Lung (tissue), 12 donors: ENCODE results near the gene ITGAE. TPM values are rescaled to one million over a fixed set of nuclear protein-coding genes. Genes with fewer than 3 reads are reported as not detected.

ENCODE experiments used
- ATAC-seq: fragments of 200-7000 bp; cut with Tn5 transposase; one replicate; pipeline ENCODE4 v1.9.1; 2020; ENCODE audit warnings: moderate number of reproducible peaks; ENCODE audit not compliant: insufficient read depth, low FRiP score
- DNase-seq, 3 donors: peaks; one replicate each; pipeline ENCODE4 v3.0.0-alpha.2; 2013 to 2017
- H3K27ac ChIP-seq, 2 donors: one replicate each; pipeline ENCODE4 v1.5.1; 2013; ENCODE audit warnings: mild to moderate bottlenecking in 2 of 2, moderate library complexity in 2 of 2, control low read depth in 1 of 2, inconsistent platforms in 1 of 2, low read depth in 1 of 2, low read length in 1 of 2
- H3K27me3 ChIP-seq, 3 donors: one replicate each; pipeline ENCODE4 v1.5.1; 2013; ENCODE audit warnings: low read length in 2 of 3; ENCODE audit not compliant: control insufficient read depth in 3 of 3, insufficient read depth in 3 of 3
- H3K36me3 ChIP-seq, 4 donors: one replicate each; pipeline ENCODE4 v1.5.1; 2013; ENCODE audit warnings: low read length in 4 of 4, mild to moderate bottlenecking in 1 of 4, moderate library complexity in 1 of 4; ENCODE audit not compliant: control insufficient read depth in 4 of 4, insufficient read depth in 4 of 4
- H3K4me1 ChIP-seq, 5 donors: one replicate each; pipeline ENCODE4 v1.5.1; 2013; ENCODE audit warnings: low read length in 5 of 5, mild to moderate bottlenecking in 2 of 5, moderate library complexity in 1 of 5; ENCODE audit not compliant: control insufficient read depth in 5 of 5, insufficient read depth in 5 of 5
- H3K4me3 ChIP-seq: one replicate; pipeline ENCODE4 v1.5.1; 2013; ENCODE audit warnings: mild to moderate bottlenecking, control low read depth, moderate library complexity
- H3K9ac ChIP-seq, 2 donors: one replicate each; pipeline ENCODE4 v1.5.1; 2013; ENCODE audit warnings: low read length in 2 of 2, control low read depth in 1 of 2; ENCODE audit not compliant: insufficient read depth in 1 of 2
- H3K9me3 ChIP-seq, 4 donors: one replicate each; pipeline ENCODE4 v1.5.1; 2013; ENCODE audit warnings: low read length in 3 of 4, mild to moderate bottlenecking in 1 of 4, moderate library complexity in 1 of 4; ENCODE audit not compliant: control insufficient read depth in 4 of 4, insufficient read depth in 3 of 4
- WGBS, 2 donors: extraction: QIAGEN DNeasy Blood & Tissue Kit; methylation state at CpG; one replicate each; pipeline ENCODE4 v1.1.7; 2013; 5-methylcytosine and 5-hydroxymethylcytosine counted together
- polyA plus RNA-seq, 2 donors: library from polyadenylated mRNA; stranded (reverse); fragments of 200-250 nt; gene quantifications; one replicate each; pipeline ENCODE4 v1.2.1, GENCODE V29; 2013
- total RNA-seq, 2 donors: library from RNA; depleted of rRNA in 1 of 2; stranded (reverse); fragments of >200 nt in 1 of 2; gene quantifications; one replicate each; pipeline ENCODE4 v1.2.1, GENCODE V29; 2014 to 2021
- TF ChIP-seq, protein P1 (sequence below): IDR thresholded peaks from 2 replicates; pipeline ENCODE4 v1.5.1; 2012; ENCODE audit warnings: mild to moderate bottlenecking; ENCODE audit errors: control extremely low read depth, extremely low read depth
- donor health status: control.
- donor health status: control.
- donor health status: Bipolar disorder and iron deficiency.
- donor health status: healthy.
- donor health status: DM: yes; HTN: yes; CAD: no.

ITGAE gene
- total and polyA plus RNA-seq, 4 donors: 16.8 to 37.3 (median 27.6) TPM

DNA sequence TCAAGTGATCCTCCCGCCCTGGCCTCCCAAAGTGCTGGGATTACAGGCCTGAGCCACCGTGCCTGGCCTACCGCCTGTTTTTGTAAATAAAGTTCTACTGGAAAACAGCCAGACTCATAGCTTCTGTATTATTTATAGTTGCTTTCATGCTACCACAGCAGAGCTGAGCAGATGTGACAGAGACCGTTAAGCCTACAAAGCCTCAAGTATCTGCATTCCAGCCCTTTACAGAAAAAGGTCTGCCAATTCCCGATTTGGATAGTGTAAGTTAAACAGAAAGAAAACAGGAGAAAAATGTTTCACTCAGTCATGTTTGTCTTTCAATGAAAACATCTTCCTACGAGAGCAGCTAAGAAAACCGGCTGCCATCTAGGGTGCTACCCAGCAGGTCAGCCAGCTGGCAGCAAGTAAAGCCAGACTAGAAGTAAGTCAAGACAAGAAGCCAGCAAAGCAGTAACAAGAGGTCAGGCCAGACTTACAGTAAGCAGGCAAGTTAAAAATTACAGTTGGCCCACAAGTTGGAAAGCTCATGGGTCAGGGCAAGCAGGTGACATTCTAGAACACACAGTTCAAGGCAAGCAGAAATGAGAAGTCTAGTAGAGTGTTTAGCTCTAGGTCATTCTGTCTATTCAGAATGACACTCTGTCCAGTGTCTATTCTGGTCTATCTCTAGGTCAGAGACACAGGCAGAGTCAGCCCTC lies 27.3 kb upstream of the ITGAE start:
- Histone ChIP-seq H3K9me3 (no peaks in the 10 kb centered on the region), H3K27ac (peak overlapping the region in 1 of 2 donors; percentile 17), H3K36me3 (peaks cover 21 to 42% (median 27%) of the 10 kb centered on the region in 4 donors), H3K4me1 (peaks cover 0 to 6% (median 0%) of the 10 kb centered on the region in 5 donors), H3K4me3 (no peak overlapping the region), H3K9ac (no peak overlapping the region), H3K27me3 (no peaks in the 10 kb centered on the region)
- ATAC-seq (no peak), DNase-seq (peak in 2 of 3 donors; percentile 45 to 59)
- 71 to 85% methylated on average over 7 of the region's 7 CpGs for WGBS, 2 donors
- TF ChIP-seq, protein P1, sequence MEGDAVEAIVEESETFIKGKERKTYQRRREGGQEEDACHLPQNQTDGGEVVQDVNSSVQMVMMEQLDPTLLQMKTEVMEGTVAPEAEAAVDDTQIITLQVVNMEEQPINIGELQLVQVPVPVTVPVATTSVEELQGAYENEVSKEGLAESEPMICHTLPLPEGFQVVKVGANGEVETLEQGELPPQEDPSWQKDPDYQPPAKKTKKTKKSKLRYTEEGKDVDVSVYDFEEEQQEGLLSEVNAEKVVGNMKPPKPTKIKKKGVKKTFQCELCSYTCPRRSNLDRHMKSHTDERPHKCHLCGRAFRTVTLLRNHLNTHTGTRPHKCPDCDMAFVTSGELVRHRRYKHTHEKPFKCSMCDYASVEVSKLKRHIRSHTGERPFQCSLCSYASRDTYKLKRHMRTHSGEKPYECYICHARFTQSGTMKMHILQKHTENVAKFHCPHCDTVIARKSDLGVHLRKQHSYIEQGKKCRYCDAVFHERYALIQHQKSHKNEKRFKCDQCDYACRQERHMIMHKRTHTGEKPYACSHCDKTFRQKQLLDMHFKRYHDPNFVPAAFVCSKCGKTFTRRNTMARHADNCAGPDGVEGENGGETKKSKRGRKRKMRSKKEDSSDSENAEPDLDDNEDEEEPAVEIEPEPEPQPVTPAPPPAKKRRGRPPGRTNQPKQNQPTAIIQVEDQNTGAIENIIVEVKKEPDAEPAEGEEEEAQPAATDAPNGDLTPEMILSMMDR: no peak

GRCh38 chr17:3827124-3827773 lies 26.3 kb upstream of the ITGAE start:
- peaks cover 0 to 6% (median 0%) of the 10 kb centered on the region in 5 donors for H3K4me1 ChIP-seq
- ATAC-seq: no peak
- H3K27me3 ChIP-seq: no peaks in the 10 kb centered on the region
- H3K9ac ChIP-seq: no peak overlapping the region
- H3K36me3 ChIP-seq: peaks cover 20 to 47% (median 29%) of the 10 kb centered on the region in 4 donors
- DNase-seq: peak; percentile 53 to 68 (median 56)
- H3K27ac ChIP-seq: no peak overlapping the region
- no peak overlapping the region for H3K4me3 ChIP-seq
- H3K9me3 ChIP-seq: no peaks in the 10 kb centered on the region
- WGBS, 2 donors: 54 to 56% methylated on average over 6 of the region's 6 CpGs
- TF ChIP-seq, protein P1: peak; percentile 53

DNA sequence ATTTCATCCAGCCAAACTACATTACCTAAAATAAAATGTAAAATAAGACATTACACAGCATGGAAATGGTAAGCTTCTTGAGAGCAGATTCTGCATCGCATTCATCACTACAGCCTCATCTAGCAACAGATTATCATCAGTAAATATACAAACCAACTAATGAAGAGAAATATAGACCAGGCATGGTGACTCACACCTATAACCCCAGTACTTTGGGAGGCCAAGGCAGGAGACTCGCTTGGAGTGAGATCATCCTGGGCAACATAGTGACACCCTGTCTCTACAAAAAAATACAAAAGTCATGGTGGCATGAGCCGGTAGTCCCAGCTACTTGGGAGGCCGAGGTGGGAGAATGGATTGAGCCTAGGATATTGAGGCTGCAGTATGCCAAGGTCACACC lies 25.2 kb upstream of the ITGAE start:
- no peak overlapping the region for H3K4me3 ChIP-seq
- H3K27ac ChIP-seq: no peak overlapping the region
- no peaks in the 10 kb centered on the region for H3K27me3 ChIP-seq
- DNase-seq: no peak
- 93 to 97% methylated on average over 4 of the region's 4 CpGs for WGBS, 2 donors
- TF ChIP-seq, protein P1: no peak
- H3K4me1 ChIP-seq: peaks cover 0 to 6% (median 0%) of the 10 kb centered on the region in 5 donors
- H3K9me3 ChIP-seq: no peaks in the 10 kb centered on the region
- no peak overlapping the region for H3K9ac ChIP-seq
- ATAC-seq: no peak
- H3K36me3 ChIP-seq: peaks cover 21 to 57% (median 33%) of the 10 kb centered on the region in 4 donors
